SK-N-SH treated with all-trans-retinoic acid at 6 μM for 48 hours (cell line): Measurements from ENCODE around the gene PTOV1.

Experiments used
- ARNTL ChIP-seq: fragments of 450-650 bp; formaldehyde crosslinking; IDR thresholded peaks from 2 replicates; pipeline ENCODE4 v1.5.0; 2020; ENCODE audit warnings: low read depth, mild to moderate bottlenecking, moderate library complexity, borderline replicate concordance
- CSDC2 ChIP-seq: fragments of 250-450 bp; sonication (Bioruptor Pico); IDR thresholded peaks from 2 replicates; pipeline ENCODE4 v1.5.0; 2020; ENCODE audit warnings: mild to moderate bottlenecking, moderate library complexity
- CSRNP3 ChIP-seq: fragments of 250-450 bp; sonication (Bioruptor Pico); IDR thresholded peaks from 2 replicates; pipeline ENCODE4 v1.5.1; 2021; ENCODE audit warnings: mild to moderate bottlenecking, moderate library complexity
- ESRRG ChIP-seq: fragments of 250-450 bp; sonication (Bioruptor Pico); IDR thresholded peaks from 2 replicates; pipeline ENCODE4 v1.6.1; 2021; ENCODE audit warnings: mild to moderate bottlenecking
- ISL1 ChIP-seq: fragments of 250-450 bp; sonication (Bioruptor Pico); IDR thresholded peaks from 2 replicates; pipeline ENCODE4 v2.1.2; 2022; ENCODE audit warnings: mild to moderate bottlenecking, moderate library complexity
- PATZ1 ChIP-seq: fragments of 250-450 bp; sonication (Bioruptor Pico); IDR thresholded peaks from 2 replicates; pipeline ENCODE4 v1.8.0; 2020; ENCODE audit warnings: mild to moderate bottlenecking, moderate library complexity, borderline replicate concordance
- PPARA ChIP-seq: fragments of 250-450 bp; sonication (Bioruptor Pico); IDR thresholded peaks from 2 replicates; pipeline ENCODE4 v1.5.0; 2020; ENCODE audit warnings: mild to moderate bottlenecking, borderline replicate concordance
- RARB ChIP-seq: fragments of 250-450 bp; sonication (Bioruptor Pico); IDR thresholded peaks from 2 replicates; pipeline ENCODE4 v1.8.0; 2021; ENCODE audit warnings: mild to moderate bottlenecking, moderate library complexity
- SNAI2 ChIP-seq: fragments of 250-450 bp; sonication (Bioruptor Pico); IDR thresholded peaks from 2 replicates; pipeline ENCODE4 v1.5.0; 2020; ENCODE audit warnings: mild to moderate bottlenecking, moderate library complexity
- ZFP3 ChIP-seq: fragments of 250-450 bp; sonication (Bioruptor Pico); IDR thresholded peaks from 2 replicates; pipeline ENCODE4 v1.5.0; 2020; ENCODE audit warnings: mild to moderate bottlenecking, moderate library complexity
- ZFP30 ChIP-seq: fragments of 450-650 bp; formaldehyde crosslinking; IDR thresholded peaks from 2 replicates; pipeline ENCODE4 v1.5.0; 2022; ENCODE audit warnings: mild to moderate bottlenecking, moderate library complexity
- ZNF8 ChIP-seq: fragments of 450-650 bp; formaldehyde crosslinking; IDR thresholded peaks from 2 replicates; pipeline ENCODE4 v1.5.0; 2020; ENCODE audit warnings: mild to moderate bottlenecking, moderate library complexity

- TF ChIP-seq RARB (no peak), ISL1 (CRISPR knock-in tag) (no peak), SNAI2 (CRISPR knock-in tag) (no peak), ZNF8 (no peak), PATZ1 (CRISPR knock-in tag) (no peak), PPARA (CRISPR knock-in tag) (no peak), CSRNP3 (CRISPR knock-in tag) (no peak), ZFP3 (CRISPR knock-in tag) (no peak), ARNTL (CRISPR knock-in tag) (no peak), CSDC2 (CRISPR knock-in tag) (no peak), ZFP30 (no peak), ESRRG (no peak)
Measured at GRCh38 chr19:49824662-49825061, 26.3 kb upstream of the PTOV1 start.
